ENCODE measurements around the gene ZGPAT. TPM values are rescaled to one million over a fixed set of nuclear protein-coding genes. Genes with fewer than 3 reads are reported as not detected.
"Not testable (repeated sequence)": the region's sequence is repeated elsewhere in the genome, so short reads cannot be mapped to it uniquely, and the experiment has no call there.

The ZGPAT gene
- total RNA-seq, 1 donor from 2014 or later, result 9.8 TPM

- DNase-seq, result no peak
Measured at GRCh38 chr20:63766695-63767426, 59.0 kb downstream of the ZGPAT start.

- DNase-seq, result no peak
Measured at GRCh38 chr20:63767456-63767855, 59.6 kb downstream of the ZGPAT start.

GRCh38 chr20:63767886-63768285, 60.0 kb downstream of the ZGPAT start:
- no peak for DNase-seq

DNA sequence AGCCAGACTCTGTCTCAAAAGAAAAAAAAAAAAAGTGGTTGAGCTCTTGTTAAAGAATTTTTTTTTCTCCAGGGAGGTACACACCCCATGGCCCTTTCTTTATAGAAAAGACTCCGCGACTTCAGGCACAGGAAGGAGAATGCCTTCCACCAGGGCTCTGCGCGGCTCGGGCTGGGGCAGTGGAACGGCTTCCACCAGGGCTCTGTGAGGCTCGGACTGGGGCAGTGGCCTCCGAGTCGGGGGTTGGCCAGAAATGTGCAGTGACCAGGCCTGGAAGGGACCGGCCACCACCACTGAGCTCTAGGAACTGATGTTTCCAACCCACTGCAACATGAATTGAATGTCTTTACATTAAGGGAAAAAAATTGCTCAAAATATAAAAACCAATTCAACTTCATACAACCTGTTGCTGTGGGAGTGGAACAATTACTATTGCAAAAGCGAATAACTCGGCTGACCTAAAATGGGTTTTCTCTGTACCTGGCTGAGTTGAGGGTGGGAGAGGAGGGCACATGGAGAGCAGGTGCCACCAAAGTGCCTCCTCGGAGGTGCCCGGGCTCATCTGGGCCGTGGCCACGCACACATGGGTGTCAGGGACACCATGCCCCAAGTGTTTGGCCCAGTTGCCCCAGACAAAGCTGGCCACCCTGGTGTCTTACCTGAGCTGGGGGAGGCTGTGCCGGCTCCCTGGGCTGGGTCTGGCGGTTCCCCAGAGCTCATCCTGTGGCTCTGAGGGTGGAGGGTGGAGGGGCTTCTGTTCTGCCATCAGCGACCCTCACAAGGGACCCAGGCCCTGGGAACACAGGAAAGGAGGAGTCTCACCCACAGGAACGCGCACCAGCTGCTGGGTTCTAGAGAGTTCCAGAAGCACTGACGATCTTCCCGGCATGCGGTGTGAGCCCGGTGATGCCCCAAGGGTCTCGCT, 61.0 kb downstream of the ZGPAT start:
- no peak for DNase-seq

- no peak for DNase-seq
Measured at GRCh38 chr20:63769891-63770474, 62.1 kb downstream of the ZGPAT start.

DNA sequence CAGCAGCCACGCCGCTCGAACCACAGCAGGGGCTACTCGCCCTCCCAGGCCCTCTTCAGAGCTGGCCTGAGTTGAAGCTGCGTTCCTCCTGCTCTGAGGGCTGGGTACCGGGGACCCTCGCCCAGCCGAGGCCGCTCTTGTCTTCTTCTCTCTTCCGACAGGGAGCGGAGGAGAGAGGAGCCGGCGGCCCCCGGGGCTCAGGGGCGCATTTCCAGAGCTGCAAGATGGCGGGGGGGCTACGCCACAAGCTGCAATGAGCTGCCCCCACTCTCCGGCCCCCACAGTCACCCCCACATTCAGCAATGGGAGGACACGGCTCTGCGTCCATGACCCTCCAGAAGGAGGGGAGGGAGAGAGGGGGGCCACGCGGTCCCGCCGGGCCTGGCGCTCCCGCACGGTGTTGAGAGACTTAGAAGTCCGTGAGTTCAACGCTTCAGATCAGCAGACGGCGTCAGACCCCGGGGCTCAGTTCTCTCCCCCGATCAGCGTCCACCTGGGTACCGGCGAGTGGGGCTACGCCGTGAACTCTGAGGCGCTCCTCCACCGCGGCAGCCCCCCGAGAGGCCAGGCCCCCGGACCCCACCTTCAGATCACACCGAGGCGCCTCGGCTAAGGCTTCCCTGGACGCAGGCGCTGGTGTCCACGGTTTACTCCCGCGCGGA, 63.3 kb downstream of the ZGPAT start:
- no peak for DNase-seq

- no peak for DNase-seq
Measured at GRCh38 chr20:63772781-63773518, 65.1 kb downstream of the ZGPAT start.

GRCh38 chr20:63773571-63774241, 65.9 kb downstream of the ZGPAT start:
- no peak for DNase-seq

- DNase-seq, result no peak
Measured at GRCh38 chr20:63774306-63774705, 66.5 kb downstream of the ZGPAT start.

GRCh38 chr20:63775096-63775978, 67.5 kb downstream of the ZGPAT start:
- DNase-seq, result peak; percentile 17

- not testable (repeated sequence) for DNase-seq
Measured at GRCh38 chr20:63776875-63777274, 69.0 kb downstream of the ZGPAT start.

GRCh38 chr20:63777614-63778013, 69.8 kb downstream of the ZGPAT start:
- no peak for DNase-seq

DNA sequence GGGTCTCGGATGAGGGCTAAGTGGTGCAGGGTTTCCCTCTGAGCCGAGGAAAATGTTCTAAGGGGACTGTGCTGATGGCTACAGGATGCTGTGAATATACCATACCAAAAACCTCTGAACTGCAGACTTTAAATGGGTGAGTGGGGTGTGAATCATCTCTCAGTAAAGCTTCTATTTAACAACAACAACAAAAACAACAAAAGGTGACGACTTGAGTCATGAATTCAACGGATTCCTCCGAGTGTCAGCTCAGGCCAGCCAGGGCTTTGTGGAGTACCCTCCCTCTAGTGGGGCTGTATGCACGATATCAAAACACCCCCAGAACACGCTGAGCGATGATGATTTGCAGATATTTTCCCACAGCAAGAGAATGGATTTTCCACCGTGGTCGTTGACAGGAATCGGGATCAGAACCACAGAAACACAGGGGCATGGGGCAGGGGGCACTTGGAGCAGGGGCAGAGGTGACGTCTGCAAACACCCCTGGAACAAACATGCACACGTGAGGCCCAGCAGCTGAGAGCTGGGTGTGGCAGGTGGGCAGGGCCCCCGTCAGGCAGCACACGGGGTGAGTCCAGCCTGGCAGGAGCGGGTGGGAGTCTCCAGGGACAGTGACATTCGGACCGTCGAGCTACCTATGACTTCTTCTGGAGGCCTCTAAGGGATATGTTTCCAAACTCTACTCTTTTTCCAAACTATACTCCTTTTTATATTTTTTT, 70.4 kb downstream of the ZGPAT start:
- no peak for DNase-seq

GRCh38 chr20:63778857-63779256, 71.0 kb downstream of the ZGPAT start:
- DNase-seq, result no peak

- no peak for DNase-seq
Measured at GRCh38 chr20:63781181-63781580, 73.3 kb downstream of the ZGPAT start.

DNA sequence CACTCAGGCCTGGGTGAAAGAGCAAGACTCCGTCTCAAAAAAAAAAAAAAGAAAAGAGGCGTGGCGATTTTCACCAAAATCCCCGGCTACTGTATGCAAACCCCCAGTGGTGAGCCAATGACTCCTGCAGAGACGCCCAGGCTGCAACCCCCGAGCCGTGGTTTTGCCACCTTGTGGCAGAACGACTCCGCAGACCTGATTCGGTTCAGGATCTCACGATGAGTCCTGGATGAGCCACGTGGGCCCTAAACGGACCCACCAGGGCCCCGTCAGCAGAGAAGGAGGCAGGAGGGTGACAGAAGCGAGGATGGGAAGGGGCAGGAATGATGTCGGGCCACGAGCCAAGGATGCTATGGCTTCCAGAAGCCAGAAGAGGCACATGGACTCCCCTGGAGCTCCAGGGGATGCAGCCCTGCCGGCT, 74.2 kb downstream of the ZGPAT start:
- DNase-seq, result no peak

DNA sequence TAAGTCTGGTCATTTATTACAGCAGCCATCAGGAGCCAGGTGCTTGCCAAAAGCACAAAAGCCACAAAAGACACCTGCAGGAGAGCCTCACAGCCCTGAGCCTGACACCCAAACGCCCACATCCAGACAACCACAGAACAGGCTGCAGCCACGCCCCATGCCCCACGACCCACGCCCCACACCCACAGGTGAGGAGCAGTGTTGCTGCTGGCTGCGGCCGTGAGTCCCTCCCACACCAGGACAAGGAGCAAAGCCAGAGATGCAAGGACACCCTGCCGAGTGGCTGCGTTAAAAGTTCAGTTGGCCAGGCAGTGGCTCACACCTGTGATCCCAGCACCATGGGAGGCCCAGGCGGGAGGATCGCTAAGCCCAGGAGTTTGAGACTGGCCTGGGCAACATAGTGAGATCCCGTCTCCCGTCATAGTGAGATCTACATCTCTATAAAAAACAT, 74.7 kb downstream of the ZGPAT start:
- DNase-seq, result no peak

DNA sequence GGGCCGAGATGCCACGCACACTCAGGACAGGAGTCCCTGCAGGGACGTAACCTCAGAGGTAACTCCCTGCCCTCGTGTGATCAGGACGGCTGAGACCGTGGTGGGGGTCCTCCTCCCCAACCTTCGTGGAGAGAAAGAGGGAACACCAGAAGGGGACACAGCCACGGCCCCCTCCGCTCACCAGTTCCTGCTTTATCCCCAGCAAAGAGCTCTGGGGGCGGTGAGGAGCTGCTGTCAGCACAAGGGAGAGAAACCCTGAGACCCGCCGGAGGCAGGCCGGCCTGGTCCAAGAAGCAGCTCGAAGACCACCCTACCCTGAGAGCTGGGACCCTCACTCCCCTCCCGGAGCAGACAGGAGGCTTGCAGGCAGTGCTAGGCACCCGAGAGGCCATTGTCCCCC, 76.1 kb downstream of the ZGPAT start:
- no peak for DNase-seq

GRCh38 chr20:63785691-63786131, 77.9 kb downstream of the ZGPAT start:
- no peak for DNase-seq
